GM19238 (cell line): ENCODE data around the gene TCTN2.

Experiments used
- DNase-seq: peaks from one replicate; pipeline ENCODE4 v3.0.0; 2011; ENCODE audit warnings: low spot score; ENCODE audit not compliant: insufficient read length

TCTN2 gene

GRCh38 chr12:123670882-123671728 lies at the start of gene TCTN2:
TCTN2 (plus strand) TSS chr12:123671113; CDS start chr12:123671241, 128 bp downstream.
- DNase-seq: peak; percentile 98

GRCh38 chr12:123621619-123622530 lies 49.0 kb upstream of the TCTN2 start:
- DNase-seq: no peak

GRCh38 chr12:123633379-123634141 lies 37.4 kb upstream of the TCTN2 start, which contains the start of the genes EIF2B1 and GTF2H3:
EIF2B1 (minus strand) TSS chr12:123633686; CDS start chr12:123633557, 129 bp downstream.
GTF2H3 (plus strand) TSS chr12:123633829; CDS start chr12:123633860, 31 bp downstream.
- DNase-seq: peak; percentile 98

- DNase-seq: no peak
Observed at GRCh38 chr12:123634142-123634561, 36.8 kb upstream of the TCTN2 start.

- DNase-seq: no peak
Observed at GRCh38 chr12:123643911-123644310, 27.0 kb upstream of the TCTN2 start.

- no peak for DNase-seq
Observed at GRCh38 chr12:123645380-123645779, 25.5 kb upstream of the TCTN2 start.

GRCh38 chr12:123645878-123646277 lies 25.0 kb upstream of the TCTN2 start:
- no peak for DNase-seq

GRCh38 chr12:123648401-123648800 lies 22.5 kb upstream of the TCTN2 start:
- no peak for DNase-seq

- no peak for DNase-seq
Observed at GRCh38 chr12:123654129-123654701, 16.7 kb upstream of the TCTN2 start.

GRCh38 chr12:123655420-123655819 lies 15.5 kb upstream of the TCTN2 start:
- peak; percentile 40 for DNase-seq

- no peak for DNase-seq
Observed at GRCh38 chr12:123656392-123656791, 14.5 kb upstream of the TCTN2 start.

GRCh38 chr12:123657211-123657610 lies 13.7 kb upstream of the TCTN2 start:
- no peak for DNase-seq

GRCh38 chr12:123659996-123660727 lies 10.8 kb upstream of the TCTN2 start:
- DNase-seq: no peak

- DNase-seq: no peak
Observed at GRCh38 chr12:123667771-123668170, 3.1 kb upstream of the TCTN2 start.

GRCh38 chr12:123671876-123672275 lies 963 bp downstream of the TCTN2 start:
- DNase-seq: no peak

- DNase-seq: no peak
Observed at GRCh38 chr12:123675436-123675835, 4.5 kb downstream of the TCTN2 start.

- DNase-seq: no peak
Observed at GRCh38 chr12:123676616-123677320, 5.9 kb downstream of the TCTN2 start.

GRCh38 chr12:123678981-123679380 lies 8.1 kb downstream of the TCTN2 start:
- no peak for DNase-seq

GRCh38 chr12:123681605-123682004 lies 10.7 kb downstream of the TCTN2 start:
- no peak for DNase-seq
